ENCODE measurements around the gene LRRC3C.

DNA sequence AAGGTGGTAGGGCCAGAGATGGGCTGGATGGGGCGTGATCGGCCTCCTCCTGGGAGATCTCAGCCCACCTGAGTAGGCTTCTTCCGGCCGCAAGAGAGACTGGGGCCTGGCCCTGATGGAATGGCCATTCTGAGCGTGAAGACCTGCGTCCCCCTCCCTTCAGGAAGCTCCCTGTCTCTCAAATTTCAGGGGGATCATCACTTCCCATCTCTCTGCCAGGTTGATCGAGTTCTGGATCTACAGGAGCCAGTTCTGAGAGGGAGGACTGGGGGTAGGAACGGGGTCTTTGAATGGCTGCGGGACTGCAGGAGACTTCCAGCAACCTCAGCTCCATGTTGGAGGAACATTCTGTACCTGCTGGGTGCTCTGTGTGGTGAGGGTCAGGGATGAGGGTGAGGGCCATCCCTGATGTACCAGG is 25.9 kb downstream of the LRRC3C start:
- no peak for TF ChIP-seq POLR2A (IDR thresholded peaks at IDR 0.05)
- TF ChIP-seq, protein P1, sequence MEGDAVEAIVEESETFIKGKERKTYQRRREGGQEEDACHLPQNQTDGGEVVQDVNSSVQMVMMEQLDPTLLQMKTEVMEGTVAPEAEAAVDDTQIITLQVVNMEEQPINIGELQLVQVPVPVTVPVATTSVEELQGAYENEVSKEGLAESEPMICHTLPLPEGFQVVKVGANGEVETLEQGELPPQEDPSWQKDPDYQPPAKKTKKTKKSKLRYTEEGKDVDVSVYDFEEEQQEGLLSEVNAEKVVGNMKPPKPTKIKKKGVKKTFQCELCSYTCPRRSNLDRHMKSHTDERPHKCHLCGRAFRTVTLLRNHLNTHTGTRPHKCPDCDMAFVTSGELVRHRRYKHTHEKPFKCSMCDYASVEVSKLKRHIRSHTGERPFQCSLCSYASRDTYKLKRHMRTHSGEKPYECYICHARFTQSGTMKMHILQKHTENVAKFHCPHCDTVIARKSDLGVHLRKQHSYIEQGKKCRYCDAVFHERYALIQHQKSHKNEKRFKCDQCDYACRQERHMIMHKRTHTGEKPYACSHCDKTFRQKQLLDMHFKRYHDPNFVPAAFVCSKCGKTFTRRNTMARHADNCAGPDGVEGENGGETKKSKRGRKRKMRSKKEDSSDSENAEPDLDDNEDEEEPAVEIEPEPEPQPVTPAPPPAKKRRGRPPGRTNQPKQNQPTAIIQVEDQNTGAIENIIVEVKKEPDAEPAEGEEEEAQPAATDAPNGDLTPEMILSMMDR (IDR thresholded peaks at IDR 0.05): no peak
